ENCODE data around the gene KLK14. TPM values are rescaled to one million over a fixed set of nuclear protein-coding genes. Genes with fewer than 3 reads are reported as not detected.

The KLK14 gene
- polyA plus RNA-seq, 2 of the 4 experiments (the other 2 are of a cell fraction) = 0.14 to 0.44 TPM

DNA sequence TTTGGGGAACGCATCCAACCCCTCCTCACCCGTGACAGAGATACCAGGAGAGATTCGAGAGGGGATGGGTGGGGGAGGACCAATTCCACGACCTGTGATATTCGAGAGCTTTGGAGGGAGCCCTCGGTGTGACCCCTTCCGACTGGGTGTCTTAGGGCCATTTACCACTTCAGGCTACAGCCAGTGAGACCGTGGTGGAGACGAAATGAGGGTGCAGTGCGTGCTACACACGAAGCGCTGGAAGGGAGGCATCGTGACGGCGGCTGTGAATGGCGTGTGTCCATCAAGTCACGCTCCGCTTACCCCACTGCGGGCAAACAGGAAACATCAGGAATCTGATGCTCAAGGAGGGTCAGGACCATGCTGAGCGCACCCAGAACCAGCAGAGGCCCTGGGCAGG, 15.1 kb upstream of the KLK14 start:
- ChIA-PET CTCF (interaction anchor here (0.6 to 9.7 kb wide), 3 partner anchors 78 to 572 kb away, joined by 4 to 147 read pairs (median 4); partner anchors contain the start of gene KLK10), POLR2A (no interaction called here)
- FAIRE-seq (no peak), DNase-seq (ENCODE audit: low read depth in 1 of 2, low spot score in 1 of 2) (no peak), ATAC-seq (no peak)
- H3K4me2 ChIP-seq = no peak overlapping the region
- H3K27ac ChIP-seq = no peak overlapping the region
- H3K4me1 ChIP-seq = peaks cover 10% of the 10 kb centered on the region; the same call in 1 of the 3 replicates
- TF ChIP-seq EHMT2 (IDR thresholded peaks at IDR 0.05; ENCODE audit: low read depth) = no peak
- TF ChIP-seq ELK1 (IDR thresholded peaks at IDR 0.05; ENCODE audit: low read depth, low read length) = no peak
- no peak for TF ChIP-seq MAZ (IDR thresholded peaks at IDR 0.05; ENCODE audit: borderline replicate concordance, low read depth, low read length)
- TF ChIP-seq BHLHE40 (IDR thresholded peaks at IDR 0.05; ENCODE audit: low read depth, low read length) = no peak
- no peak for TF ChIP-seq HOXB13 (CRISPR knock-in tag; IDR thresholded peaks at IDR 0.05; ENCODE audit: low read depth)
- no peak for TF ChIP-seq MAFK (IDR thresholded peaks at IDR 0.05; ENCODE audit: partially characterized antibody)
- 76% methylated on average over 20 of the region's 20 CpGs for WGBS (ENCODE audit: missing lambda C conversion rate)
- H3K4me3 ChIP-seq = no peak overlapping the region
- no peaks in the 10 kb centered on the region for H3K9me3 ChIP-seq

- CTCF ChIA-PET = interaction anchor here (0.5 to 9.7 kb wide), 22 partner anchors 8 to 393 kb away, joined by 3 to 147 read pairs (median 3); partner anchors contain the start of genes KLK10, KLK13 and KLK4
- H3K27ac ChIP-seq = no peak overlapping the region
- H3K4me3 ChIP-seq = no peak overlapping the region
- POLR2A ChIA-PET = no interaction called here
- DNase-seq (ENCODE audit: low read depth in 1 of 2, low spot score in 1 of 2) (peak; percentile 73 to 75), FAIRE-seq (no peak), ATAC-seq (peak; percentile 73 to 87)
- no peak overlapping the region for H3K4me2 ChIP-seq
- 5% methylated on average over 8 of the region's 8 CpGs for WGBS (ENCODE audit: missing lambda C conversion rate)
- TF ChIP-seq FOSL2 (IDR thresholded peaks at IDR 0.05) (no peak), FOSL2 (CRISPR knock-in tag; IDR thresholded peaks at IDR 0.05) (no peak), MYC (IDR thresholded peaks at IDR 0.05; ENCODE audit: borderline replicate concordance, low read length) (no peak), ZC3H11A (IDR thresholded peaks at IDR 0.05) (no peak), ELK1 (IDR thresholded peaks at IDR 0.05; ENCODE audit: low read depth, low read length) (no peak), HOXA7 (CRISPR knock-in tag; IDR thresholded peaks at IDR 0.05) (no peak), ZFP36 (IDR thresholded peaks at IDR 0.05; ENCODE audit: borderline replicate concordance, partially characterized antibody) (no peak), BCL3 (IDR thresholded peaks at IDR 0.05) (no peak), HDAC2 (IDR thresholded peaks at IDR 0.05) (no peak), CHD4 (IDR thresholded peaks at IDR 0.05; ENCODE audit: borderline replicate concordance) (no peak), TFCP2L1 (CRISPR knock-in tag; IDR thresholded peaks at IDR 0.05) (no peak), RAD21 (conservative IDR thresholded peaks at IDR 0.05 in 1 of 2, IDR thresholded peaks at IDR 0.05 in 1 of 2) (peak; percentile 8 to 38; a peak in 2 of 5 replicates), SMC3 (IDR thresholded peaks at IDR 0.05) (0 out of 3 replicates have a peak, but pooled peaks have one; percentile 23), HOXB13 (CRISPR knock-in tag; IDR thresholded peaks at IDR 0.05; ENCODE audit: low read depth) (no peak)
- TF ChIP-seq, protein P1, sequence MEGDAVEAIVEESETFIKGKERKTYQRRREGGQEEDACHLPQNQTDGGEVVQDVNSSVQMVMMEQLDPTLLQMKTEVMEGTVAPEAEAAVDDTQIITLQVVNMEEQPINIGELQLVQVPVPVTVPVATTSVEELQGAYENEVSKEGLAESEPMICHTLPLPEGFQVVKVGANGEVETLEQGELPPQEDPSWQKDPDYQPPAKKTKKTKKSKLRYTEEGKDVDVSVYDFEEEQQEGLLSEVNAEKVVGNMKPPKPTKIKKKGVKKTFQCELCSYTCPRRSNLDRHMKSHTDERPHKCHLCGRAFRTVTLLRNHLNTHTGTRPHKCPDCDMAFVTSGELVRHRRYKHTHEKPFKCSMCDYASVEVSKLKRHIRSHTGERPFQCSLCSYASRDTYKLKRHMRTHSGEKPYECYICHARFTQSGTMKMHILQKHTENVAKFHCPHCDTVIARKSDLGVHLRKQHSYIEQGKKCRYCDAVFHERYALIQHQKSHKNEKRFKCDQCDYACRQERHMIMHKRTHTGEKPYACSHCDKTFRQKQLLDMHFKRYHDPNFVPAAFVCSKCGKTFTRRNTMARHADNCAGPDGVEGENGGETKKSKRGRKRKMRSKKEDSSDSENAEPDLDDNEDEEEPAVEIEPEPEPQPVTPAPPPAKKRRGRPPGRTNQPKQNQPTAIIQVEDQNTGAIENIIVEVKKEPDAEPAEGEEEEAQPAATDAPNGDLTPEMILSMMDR (IDR thresholded peaks at IDR 0.05) = peak; percentile 67
- peaks cover 10% of the 10 kb centered on the region; the same call in 1 of the 3 replicates for H3K4me1 ChIP-seq
- H3K9me3 ChIP-seq = no peaks in the 10 kb centered on the region
Measured at GRCh38 chr19:51097166-51097738, 14.6 kb upstream of the KLK14 start.

All from A549 (cell line).